Prostate gland (tissue), 2 donors: Measurements from ENCODE around the gene BEAN1.

ENCODE experiments used
- POLR2A ChIP-seq: fragments of 450-650 bp; IDR thresholded peaks from one replicate; pipeline ENCODE4 v1.6.1; 2016; ENCODE audit warnings: antibody characterized with exemption, mild to moderate bottlenecking
- TF ChIP-seq, protein P1 (sequence below), 4 experiments: fragments of 200-600 bp in 2 of 4; fragments of 450-650 bp in 2 of 4; sonication (generic) in 2 of 4; IDR thresholded peaks; 1 replicate in 3 of 4; 2 replicates in 1 of 4; pipeline ENCODE4 v1.5.1; 2016 to 2019; ENCODE audit warnings: antibody characterized with exemption in 4 of 4, mild to moderate bottlenecking in 2 of 4, moderate library complexity in 2 of 4

DNA sequence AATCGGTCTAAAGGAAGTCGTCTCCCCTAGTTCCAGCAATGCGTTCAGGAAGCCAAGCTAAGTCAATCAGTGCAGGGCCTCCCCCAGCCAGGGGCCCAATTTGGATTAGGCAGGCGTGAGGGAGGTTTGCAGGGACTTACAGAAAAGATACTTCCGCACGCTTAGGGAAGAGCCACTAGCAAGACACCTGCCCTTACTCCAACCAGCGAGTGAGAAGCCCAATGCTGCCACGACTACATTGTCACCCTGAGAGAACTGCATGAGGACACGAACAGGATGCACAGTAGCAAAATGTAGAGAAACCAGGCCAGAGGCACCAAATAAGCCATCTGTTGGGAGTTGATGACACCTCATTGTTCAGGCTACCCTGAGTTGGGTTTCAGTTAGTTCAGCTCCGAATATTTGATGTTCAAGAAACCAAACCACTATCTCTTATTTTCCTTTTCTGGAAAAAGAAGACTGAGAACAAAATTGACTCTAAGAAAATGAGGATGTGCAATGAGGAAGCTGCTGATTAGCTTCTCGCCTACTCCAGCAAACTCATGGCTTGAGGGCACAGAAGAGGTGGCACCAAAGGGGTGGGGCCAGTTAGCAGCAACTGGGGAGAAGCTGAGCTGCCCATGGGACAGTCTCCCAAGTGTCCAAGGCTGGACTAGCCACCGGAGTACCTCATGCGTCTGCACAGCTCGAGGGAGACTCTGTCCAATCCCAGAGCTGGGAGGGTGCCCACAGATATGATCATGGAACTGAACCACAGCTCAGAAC lies 93.5 kb downstream of the BEAN1 start:
- TF ChIP-seq, protein P1, sequence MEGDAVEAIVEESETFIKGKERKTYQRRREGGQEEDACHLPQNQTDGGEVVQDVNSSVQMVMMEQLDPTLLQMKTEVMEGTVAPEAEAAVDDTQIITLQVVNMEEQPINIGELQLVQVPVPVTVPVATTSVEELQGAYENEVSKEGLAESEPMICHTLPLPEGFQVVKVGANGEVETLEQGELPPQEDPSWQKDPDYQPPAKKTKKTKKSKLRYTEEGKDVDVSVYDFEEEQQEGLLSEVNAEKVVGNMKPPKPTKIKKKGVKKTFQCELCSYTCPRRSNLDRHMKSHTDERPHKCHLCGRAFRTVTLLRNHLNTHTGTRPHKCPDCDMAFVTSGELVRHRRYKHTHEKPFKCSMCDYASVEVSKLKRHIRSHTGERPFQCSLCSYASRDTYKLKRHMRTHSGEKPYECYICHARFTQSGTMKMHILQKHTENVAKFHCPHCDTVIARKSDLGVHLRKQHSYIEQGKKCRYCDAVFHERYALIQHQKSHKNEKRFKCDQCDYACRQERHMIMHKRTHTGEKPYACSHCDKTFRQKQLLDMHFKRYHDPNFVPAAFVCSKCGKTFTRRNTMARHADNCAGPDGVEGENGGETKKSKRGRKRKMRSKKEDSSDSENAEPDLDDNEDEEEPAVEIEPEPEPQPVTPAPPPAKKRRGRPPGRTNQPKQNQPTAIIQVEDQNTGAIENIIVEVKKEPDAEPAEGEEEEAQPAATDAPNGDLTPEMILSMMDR (IDR thresholded peaks at IDR 0.05), result no peak
- no peak for TF ChIP-seq POLR2A
